ENCODE measurements around the gene TOM1L1. TPM values are rescaled to one million over a fixed set of nuclear protein-coding genes. Genes with fewer than 3 reads are reported as not detected.

Gene TOM1L1
- total RNA-seq, 2 experiments from 2014 or later: not detected

GRCh38 chr17:54927525-54927924, 26.9 kb downstream of the TOM1L1 start:
- POLR2A ChIA-PET: no interaction called here
- CTCF ChIA-PET: no interaction called here
- Histone ChIP-seq H3K27ac (ENCODE audit: low read depth in 1 of 2, low read length in 2 of 2) (no peak overlapping the region), H3K36me3 (ENCODE audit: insufficient read depth, low read length) (no peaks in the 10 kb centered on the region), H3K4me1 (ENCODE audit: insufficient read depth, low read length) (no peaks in the 10 kb centered on the region), H3K9me3 (ENCODE audit: control insufficient read depth in 1 of 2, insufficient read depth in 1 of 2, low read length in 2 of 2) (no peaks in the 10 kb centered on the region), H3K4me3 (ENCODE audit: low read length) (no peak overlapping the region), H3K27me3 (ENCODE audit: control insufficient read depth in 1 of 2, insufficient read depth in 2 of 2, low read length in 2 of 2) (no peaks in the 10 kb centered on the region)
- no peak for TF ChIP-seq CTCF (IDR thresholded peaks at IDR 0.05)
- Mint-ChIP-seq H3K27ac (no peak overlapping the region), H3K27me3 (peaks cover 5% of the 10 kb centered on the region), H3K4me3 (no peak overlapping the region), H3K36me3 (ENCODE audit: low read depth) (no peaks in the 10 kb centered on the region), H3K9me3 (no peaks in the 10 kb centered on the region), H3K4me1 (ENCODE audit: low read depth) (no peaks in the 10 kb centered on the region)
- intact Hi-C loops (cut with DNase I, micrococcal nuclease): no loop called here
- no peak for ATAC-seq (ENCODE audit: poor library complexity)
- no peak for DNase-seq

- no peak for ATAC-seq (ENCODE audit: poor library complexity)
- CTCF ChIA-PET: no interaction called here
- no peaks in the 10 kb centered on the region for H3K36me3 Mint-ChIP-seq (ENCODE audit: low read depth)
Observed at GRCh38 chr17:54932711-54933110, 32.1 kb downstream of the TOM1L1 start.

GRCh38 chr17:54933921-54934320, 33.3 kb downstream of the TOM1L1 start:
- H3K4me3 ChIP-seq (ENCODE audit: low read length): no peak overlapping the region
- peaks cover 0 to 3% of the 10 kb centered on the region in 2 experiments for H3K27me3 ChIP-seq (ENCODE audit: control insufficient read depth in 1 of 2, insufficient read depth in 2 of 2, low read length in 2 of 2)
- no peaks in the 10 kb centered on the region for H3K36me3 Mint-ChIP-seq (ENCODE audit: low read depth)
- TF ChIP-seq CTCF (IDR thresholded peaks at IDR 0.05): no peak
- ATAC-seq (ENCODE audit: poor library complexity): no peak
- no peaks in the 10 kb centered on the region for H3K9me3 Mint-ChIP-seq
- H3K9me3 ChIP-seq (ENCODE audit: control insufficient read depth in 1 of 2, insufficient read depth in 1 of 2, low read length in 2 of 2): no peaks in the 10 kb centered on the region
- POLR2A ChIA-PET: no interaction called here
- H3K4me1 ChIP-seq (ENCODE audit: insufficient read depth, low read length): no peaks in the 10 kb centered on the region
- H3K36me3 ChIP-seq (ENCODE audit: insufficient read depth, low read length): no peaks in the 10 kb centered on the region
- intact Hi-C loops (cut with DNase I, micrococcal nuclease): no loop called here
- H3K27ac Mint-ChIP-seq: no peak overlapping the region
- CTCF ChIA-PET: interaction anchor here (1.0 kb wide), 1 partner anchor 108 kb away, joined by 3 read pairs; no protein-coding TSS in a partner anchor
- H3K4me3 Mint-ChIP-seq: no peak overlapping the region
- no peaks in the 10 kb centered on the region for H3K4me1 Mint-ChIP-seq (ENCODE audit: low read depth)
- H3K27me3 Mint-ChIP-seq: peaks cover 4% of the 10 kb centered on the region
- no peak for DNase-seq
- no peak overlapping the region for H3K27ac ChIP-seq (ENCODE audit: low read depth in 1 of 2, low read length in 2 of 2)

More at GRCh38 chr17:54932711-54933110, 32.1 kb downstream of the TOM1L1 start:
- TF ChIP-seq CTCF (IDR thresholded peaks at IDR 0.05): no peak
- Mint-ChIP-seq H3K4me1 (ENCODE audit: low read depth) (no peaks in the 10 kb centered on the region), H3K9me3 (no peaks in the 10 kb centered on the region), H3K27ac (no peak overlapping the region), H3K4me3 (no peak overlapping the region), H3K27me3 (peaks cover 8% of the 10 kb centered on the region)
- Histone ChIP-seq H3K36me3 (ENCODE audit: insufficient read depth, low read length) (no peaks in the 10 kb centered on the region), H3K9me3 (ENCODE audit: control insufficient read depth in 1 of 2, insufficient read depth in 1 of 2, low read length in 2 of 2) (no peaks in the 10 kb centered on the region), H3K27ac (ENCODE audit: low read depth in 1 of 2, low read length in 2 of 2) (no peak overlapping the region), H3K4me1 (ENCODE audit: insufficient read depth, low read length) (no peaks in the 10 kb centered on the region), H3K4me3 (ENCODE audit: low read length) (no peak overlapping the region), H3K27me3 (ENCODE audit: control insufficient read depth in 1 of 2, insufficient read depth in 2 of 2, low read length in 2 of 2) (peaks cover 0 to 3% of the 10 kb centered on the region in 2 experiments)
- no peak for DNase-seq
- intact Hi-C loops (cut with DNase I, micrococcal nuclease): no loop called here
- POLR2A ChIA-PET: no interaction called here
